Stimulated activated CD4-positive, alpha-beta T cell treated with anti-CD3 and anti-CD28 coated beads, Interleukin-1b, Interleukin-23, amount 100 ng/mL, for 24 hours (primary cell): ENCODE data around the gene TENM3.

Experiments
- DNase-seq, 4 experiments: peaks; one replicate each; pipeline ENCODE4 v3.0.0-alpha.2; 2020; ENCODE audit warnings: low read depth in 4 of 4, low spot score in 1 of 4

TENM3 gene

DNA sequence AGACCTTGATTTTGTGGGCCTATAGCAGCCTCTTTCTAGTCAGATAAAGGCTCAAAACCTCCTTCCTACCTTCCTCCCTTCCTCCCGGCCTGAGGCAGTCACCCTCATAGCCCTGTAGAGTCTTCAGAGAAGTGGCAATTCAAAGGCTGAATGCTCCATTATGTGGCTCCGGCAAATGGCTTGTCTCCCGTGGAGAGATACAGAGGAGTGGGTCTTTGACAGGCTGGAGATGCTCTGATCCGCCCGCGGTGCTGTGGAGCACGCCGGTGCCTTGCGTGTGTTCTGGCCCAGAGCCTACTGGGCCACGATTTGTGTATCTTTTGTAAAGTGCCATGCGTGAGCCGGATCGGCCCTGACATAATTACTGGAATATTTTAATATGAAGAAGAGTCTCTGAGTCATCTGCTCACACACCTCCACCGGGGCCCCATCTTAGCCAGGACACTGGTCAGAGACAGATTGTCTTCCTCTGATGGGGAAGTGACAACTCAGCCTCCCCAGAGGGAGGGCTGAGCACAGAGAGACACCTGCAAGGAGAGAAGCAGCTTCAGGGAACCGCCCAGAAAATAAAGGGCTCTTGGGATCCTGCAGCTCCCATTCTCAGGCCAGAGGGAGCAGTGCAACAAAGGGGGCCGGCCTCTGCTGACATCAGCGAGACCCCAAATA is 585.3 kb downstream of the TENM3 start:
- no peak for DNase-seq

DNA sequence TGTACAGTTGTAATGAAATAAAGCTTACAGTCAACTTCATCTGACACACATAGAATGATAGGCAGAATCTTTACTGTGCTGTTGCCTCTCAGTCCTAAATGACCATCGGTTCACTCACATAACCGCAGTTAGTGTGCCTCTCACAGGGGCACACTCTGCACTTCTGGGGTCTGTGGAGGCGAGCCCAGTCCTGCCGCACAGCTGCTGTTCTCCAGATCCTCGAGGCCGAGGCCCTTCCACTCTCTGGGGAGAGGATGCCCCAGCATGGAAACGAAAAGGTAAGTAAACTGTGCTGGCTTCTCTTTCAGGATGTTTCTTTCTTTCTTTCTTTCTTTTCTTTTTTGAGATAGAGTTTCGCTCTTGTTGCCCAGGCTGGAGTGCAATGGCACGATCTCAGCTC is 586.0 kb downstream of the TENM3 start:
- no peak for DNase-seq

DNA sequence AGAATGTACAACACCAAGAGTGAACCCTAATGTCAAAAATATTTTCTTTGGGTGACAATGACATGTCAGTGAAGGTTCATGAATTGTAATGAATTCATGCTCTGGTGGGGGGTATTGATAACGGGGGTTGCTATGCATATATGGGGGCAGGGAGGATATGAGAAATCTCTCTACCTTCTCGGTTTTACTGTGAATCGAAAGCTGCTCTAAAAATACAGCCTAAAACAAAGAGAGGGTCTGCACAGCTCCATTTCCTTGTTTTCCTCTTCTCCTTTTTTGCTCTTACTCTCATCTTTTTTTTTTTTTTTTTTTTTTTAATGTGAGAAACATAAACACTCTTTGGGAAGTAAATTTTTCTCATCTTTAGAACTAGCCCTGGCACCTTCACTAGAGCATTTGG is 588.2 kb downstream of the TENM3 start:
- DNase-seq, result no peak

DNA sequence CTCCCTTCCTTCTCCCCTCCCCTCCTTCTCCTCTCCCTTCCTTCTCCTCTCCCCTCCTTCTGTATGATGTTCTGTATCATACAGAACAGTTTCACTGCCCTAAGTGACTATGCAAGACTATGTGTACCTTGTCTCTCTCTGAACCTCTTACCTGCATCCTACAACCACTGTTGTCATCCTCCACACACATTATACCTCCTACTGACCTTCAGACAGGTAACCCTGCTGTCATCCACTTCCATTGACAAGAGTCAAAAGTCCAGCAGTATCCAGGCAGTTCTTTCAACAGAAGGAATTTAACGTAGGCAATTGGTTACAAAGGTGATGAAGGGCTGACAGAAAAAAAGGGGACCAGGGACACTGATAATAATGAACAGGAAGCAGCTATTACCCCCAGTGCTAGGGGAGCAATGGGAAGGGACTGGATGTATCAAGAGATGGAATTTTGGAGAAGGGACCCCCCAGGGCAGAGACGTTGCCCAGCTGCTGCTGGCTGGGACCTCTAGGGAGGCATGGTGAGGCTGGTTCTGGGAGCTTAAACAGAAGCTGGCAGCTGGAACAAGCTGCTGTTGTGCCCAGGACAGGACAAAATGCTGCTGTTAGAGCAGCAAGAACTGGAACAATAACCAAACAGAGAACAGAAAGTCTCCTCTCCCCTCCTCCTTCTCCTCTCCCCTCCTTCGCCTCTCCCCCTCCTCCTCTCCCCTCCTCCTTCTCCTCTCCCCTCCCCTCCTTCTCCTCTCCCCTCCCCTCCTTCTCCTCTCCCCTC is 589.3 kb downstream of the TENM3 start:
- no peak for DNase-seq

DNA sequence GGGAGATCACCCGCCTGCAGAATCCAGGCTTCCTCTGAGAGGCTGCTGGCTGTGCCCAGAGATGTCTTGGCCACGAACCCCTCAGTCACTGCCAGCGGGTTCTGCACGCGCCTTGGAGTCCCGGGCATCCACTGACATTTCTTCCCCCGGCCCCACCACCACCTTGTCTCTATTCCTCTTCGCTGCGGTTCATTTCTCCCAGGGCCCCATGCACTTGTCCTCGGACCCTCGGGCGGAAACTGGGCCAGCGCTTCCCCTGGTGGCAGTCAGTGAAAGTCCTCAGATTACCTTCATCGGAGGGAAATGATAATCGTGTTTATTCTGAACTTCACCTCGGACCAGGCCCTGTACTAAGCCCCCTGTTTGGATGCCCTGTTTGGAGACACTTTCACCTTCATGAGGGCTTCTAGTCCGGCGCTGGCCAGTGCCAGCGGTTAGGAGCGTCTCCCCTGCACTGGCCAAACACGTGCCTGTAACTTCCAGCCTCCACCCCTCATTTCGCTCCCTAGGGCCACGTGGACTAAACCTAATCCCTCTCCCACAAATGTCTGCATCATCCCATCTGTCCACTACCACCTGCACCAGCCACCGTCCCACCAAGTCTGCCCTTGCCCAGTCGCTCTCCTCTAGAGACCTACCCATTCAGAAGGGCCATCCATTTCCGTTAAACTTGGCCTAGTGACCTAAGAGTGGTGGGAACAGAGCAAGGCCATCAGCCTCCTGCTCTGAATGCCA is 592.0 kb downstream of the TENM3 start:
- no peak for DNase-seq

DNA sequence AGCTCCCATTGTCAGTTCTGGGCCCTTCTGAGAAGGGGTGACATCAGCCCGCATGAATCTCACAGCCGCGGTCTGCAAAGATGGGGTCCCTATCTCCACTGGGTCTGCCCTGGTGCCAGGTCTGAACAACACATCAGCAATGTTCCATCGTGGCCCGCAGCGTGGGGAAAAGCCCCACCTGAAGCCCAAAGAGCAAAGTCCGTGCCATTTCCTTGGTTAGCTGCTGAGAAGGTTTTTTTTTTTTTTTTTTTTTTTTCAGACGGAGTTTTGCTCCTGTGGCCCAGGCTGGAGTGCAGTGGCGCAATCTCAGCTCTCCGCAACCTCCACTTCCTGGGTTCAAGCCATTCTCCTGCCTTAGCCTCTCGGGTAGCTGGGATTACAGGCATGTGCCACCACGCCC is 594.6 kb downstream of the TENM3 start:
- no peak for DNase-seq

DNA sequence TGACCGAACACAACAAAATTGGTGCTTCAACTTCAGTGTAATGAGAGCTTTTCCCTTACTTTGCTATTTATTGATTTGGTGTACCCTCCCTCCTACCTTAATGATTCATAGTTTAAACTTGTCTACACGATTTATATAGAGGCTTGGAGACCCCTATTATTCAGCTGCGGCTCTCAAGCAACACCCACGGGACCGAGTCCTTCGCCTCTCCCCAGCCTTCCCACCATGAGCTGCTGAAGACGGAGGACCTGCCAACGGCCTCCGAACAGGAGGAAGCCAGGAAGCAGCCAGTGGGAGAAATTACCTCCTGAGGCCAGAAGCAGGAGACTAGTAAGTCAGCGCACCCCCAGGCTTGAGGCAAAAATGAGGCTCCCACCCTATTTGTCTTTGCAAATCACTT is 595.3 kb downstream of the TENM3 start:
- DNase-seq, result no peak

DNA sequence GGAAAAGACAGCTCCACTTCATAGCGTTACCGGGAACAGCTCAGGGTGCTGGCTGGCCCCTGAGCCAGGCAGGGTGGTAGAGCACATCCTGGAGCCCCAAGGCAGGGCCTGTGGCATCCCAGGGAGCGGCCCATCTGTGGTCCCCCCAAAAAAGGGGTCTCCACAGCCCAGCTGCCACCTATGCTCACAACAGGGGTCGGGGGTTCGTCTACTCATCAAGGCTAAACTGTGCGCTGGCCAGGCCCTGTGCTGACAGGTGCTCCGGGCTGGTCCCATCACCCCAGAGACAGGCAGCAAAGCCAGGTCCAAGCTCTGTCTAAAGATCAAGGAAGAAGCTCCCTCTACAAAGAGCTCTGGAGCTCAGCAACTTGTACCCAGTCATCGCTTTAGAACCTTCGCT is 596.1 kb downstream of the TENM3 start:
- no peak for DNase-seq

DNA sequence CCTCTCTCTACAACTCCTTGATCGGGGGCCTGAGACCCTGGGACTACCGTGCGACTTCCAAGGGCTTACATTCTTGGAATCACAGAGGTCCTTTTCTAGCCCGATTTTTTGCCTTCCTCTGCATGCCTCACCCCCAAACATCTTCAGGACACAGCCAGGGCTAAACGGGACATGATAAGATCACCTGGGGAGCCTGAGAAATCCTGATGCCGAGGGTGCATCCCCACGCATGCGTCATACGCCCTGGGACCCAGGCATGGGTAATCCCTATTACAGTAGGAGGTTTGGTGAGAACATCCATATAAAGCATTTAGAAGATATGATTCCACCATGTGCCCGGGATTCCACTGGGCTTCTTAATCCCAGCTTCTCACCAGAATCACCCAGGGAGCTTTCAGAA is 596.9 kb downstream of the TENM3 start:
- DNase-seq, result no peak

DNA sequence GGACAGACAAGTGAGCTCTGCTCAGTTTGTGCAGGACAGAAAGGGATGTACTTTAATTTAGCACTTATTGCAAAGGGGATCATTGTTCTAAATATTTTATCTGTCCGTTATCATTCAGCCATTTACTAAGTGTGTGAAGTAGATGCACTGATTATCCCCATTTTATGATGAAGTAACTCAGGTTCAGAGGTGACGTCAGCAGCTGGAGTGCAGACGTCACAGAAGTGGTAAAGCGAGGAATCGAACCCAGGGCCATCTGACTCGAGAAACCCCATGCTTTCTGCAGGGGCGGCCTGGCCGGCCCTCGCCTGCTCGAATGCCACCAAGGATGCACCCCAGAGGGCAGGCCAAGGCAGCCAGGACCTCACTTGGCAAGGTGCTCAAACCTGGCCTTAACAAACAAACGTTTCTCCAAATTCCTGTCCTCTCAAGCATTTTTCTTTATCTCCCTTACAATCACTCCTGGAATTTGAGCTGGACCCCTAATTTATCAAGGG is 599.0 kb downstream of the TENM3 start:
- DNase-seq, result no peak

DNA sequence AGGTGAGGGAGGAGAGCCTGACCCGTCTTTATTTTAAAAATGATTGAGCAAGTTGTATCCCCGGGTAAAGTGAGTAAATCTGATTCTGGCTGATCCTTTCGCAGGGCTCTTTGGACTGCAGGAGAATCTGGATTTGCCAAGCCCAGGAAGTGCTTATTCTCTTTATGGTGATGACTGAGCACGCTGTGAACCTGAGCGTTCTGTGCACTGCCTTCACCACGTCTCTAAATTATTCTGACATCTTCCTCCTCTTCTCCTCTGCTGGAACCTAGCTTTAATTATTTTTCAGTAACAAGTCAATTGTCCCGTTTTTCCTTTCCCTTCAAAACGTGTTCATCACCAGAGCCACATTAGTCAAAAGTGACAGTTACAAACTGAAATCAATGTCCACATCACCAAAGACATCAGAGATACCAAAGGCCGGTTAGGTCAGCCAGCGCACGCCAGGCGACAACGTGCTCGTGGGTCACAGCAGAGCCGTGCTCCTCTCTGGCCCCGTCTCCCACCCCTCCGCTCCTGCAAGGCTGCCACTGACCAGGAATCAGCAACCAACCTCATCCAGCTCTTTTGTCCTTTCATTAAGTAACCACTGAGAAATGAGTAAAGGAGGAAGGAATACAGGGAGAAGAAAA is 599.7 kb downstream of the TENM3 start:
- DNase-seq, result no peak

DNA sequence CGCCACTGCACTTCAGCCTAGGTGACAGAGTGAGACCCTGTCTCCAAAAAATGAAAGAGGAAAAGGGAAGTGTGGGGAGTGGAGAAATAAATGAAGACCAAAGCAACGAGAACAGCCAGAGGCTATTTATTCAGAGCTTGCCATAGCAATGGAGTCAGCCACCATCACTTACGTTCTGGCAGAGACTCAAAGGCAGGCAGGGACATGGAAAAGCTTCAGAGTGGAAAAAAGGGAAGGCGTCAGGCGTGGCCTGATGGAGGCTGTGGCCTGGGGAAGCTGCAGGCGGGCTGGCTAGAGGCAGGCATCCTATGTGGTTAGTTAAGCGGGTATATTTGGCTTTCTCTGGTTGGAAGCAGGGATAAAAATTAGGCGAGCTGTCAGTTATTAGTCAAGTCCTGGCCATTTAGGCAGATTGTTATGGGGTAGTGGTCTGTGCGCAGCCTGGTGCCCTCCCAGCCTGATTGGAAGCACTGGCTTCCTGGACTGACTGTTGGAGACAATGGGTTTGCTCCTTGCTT is 600.7 kb downstream of the TENM3 start:
- no peak for DNase-seq

DNA sequence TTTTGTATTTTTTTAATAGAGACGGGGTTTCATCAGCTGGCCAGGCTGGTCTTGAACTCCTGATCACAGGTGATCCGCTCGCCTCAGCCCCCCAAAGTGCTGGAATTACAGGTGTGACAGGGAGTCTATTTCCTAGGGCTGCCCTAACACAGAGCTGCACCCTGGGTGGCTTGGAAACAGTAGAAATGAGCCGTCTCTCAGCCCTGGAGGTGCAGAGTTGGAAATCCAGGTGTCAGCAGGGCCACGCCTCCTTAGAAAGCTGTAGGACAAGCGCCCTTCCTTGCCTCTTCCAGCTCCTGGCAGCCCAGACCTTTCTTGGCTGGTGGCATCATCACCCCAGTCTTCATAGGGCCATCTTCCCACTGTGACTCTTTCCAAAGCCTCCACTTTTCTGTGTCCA is 602.4 kb downstream of the TENM3 start:
- no peak for DNase-seq

DNA sequence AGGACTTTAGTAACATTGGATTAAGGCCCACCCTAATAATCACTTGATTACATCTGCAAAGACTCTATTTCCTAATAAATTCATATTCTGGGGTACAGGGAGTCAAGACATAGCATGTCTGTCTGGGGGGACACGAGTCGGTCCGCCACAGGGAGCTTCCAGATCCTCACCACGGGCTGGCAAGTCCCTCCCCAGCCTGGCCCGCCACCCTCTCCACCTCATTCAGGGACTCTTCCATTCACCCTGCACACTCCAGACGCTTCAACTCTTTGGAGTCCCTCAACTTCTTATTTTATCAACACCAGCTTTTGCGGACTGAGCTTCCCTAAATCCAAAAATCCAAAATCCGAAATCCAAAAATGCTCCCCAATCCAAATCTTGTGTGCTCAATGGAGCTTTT is 602.8 kb downstream of the TENM3 start:
- DNase-seq, result no peak

DNA sequence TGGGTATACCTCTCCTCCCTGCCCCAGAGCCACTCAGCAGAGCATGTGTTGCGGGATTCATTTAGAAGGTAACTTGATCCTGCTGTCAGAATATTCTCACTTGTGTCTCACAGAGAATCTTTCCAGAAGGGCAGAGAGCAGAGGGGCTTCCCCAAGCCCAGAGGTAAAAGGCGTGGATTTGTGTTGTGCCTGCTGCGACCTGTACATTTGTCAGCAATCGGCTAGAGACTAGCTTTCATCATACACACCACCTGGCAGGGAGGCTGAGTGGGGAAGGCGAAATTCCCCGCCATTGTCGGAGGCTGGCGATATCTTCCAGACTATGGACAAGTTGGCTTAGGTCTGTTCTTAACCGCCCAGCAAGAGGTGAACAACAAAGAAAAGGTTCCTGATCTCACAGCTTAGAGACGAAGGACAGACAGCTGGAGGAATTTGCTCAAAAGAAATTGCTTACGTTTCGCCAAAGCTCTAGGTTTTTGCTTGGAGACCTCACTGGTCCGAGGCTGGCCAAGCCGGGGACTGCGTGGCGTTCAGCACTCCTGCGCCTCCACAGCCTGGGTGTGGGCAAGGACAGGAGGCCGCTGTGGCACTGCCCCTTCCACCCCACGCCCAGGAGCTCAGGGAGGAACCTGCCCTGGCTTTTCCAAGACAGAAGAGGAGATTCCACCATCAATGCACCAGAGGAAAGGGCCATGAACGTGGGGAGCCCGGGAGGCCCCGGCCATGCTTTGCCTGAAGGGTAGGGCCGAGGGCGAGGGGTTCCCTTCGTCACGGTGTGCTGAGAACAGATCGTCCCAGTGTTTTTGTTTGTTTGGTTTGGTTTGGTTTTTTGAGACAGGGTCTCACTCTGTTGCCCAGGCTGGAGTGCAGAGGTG is 604.6 kb downstream of the TENM3 start:
- DNase-seq, result no peak

DNA sequence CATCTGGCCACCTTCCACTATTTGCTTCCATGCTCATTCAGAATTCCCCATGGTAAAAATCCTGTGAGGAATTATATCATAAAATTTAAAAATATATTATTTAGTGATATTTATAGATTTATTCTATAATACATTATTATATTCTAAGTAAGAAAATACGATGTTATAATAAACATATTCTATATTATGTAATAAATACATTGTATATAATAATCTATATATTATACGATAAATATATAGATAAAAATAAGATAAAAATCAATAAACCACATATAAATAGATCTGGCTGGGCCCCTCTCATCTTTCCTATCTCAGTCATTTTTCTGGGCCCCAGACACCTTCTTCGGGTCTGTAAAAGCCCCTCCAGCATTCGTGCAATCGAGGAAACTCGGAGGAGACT is 605.5 kb downstream of the TENM3 start:
- no peak for DNase-seq
